Subcutaneous adipose tissue (tissue), 4 donors: ENCODE measurements around the gene HOXC13. TPM values are rescaled to one million over a fixed set of nuclear protein-coding genes. Genes with fewer than 3 reads are reported as not detected.

Source experiments
- total RNA-seq, 4 donors: library from RNA; depleted of rRNA; stranded (reverse); fragments of >200 nt; gene quantifications; one replicate each; pipeline ENCODE4 v1.1.0, GENCODE V29; 2016
- TF ChIP-seq, protein P1 (sequence below): fragments of 450-650 bp; IDR thresholded peaks from one replicate; pipeline ENCODE4 v1.5.1; 2016; ENCODE audit warnings: low read depth, mild to moderate bottlenecking, control low read depth, antibody characterized with exemption, moderate library complexity

HOXC13 gene
- total RNA-seq, 4 donors from 2014 or later = 0.34 to 1.1 TPM; not detected in 2

DNA sequence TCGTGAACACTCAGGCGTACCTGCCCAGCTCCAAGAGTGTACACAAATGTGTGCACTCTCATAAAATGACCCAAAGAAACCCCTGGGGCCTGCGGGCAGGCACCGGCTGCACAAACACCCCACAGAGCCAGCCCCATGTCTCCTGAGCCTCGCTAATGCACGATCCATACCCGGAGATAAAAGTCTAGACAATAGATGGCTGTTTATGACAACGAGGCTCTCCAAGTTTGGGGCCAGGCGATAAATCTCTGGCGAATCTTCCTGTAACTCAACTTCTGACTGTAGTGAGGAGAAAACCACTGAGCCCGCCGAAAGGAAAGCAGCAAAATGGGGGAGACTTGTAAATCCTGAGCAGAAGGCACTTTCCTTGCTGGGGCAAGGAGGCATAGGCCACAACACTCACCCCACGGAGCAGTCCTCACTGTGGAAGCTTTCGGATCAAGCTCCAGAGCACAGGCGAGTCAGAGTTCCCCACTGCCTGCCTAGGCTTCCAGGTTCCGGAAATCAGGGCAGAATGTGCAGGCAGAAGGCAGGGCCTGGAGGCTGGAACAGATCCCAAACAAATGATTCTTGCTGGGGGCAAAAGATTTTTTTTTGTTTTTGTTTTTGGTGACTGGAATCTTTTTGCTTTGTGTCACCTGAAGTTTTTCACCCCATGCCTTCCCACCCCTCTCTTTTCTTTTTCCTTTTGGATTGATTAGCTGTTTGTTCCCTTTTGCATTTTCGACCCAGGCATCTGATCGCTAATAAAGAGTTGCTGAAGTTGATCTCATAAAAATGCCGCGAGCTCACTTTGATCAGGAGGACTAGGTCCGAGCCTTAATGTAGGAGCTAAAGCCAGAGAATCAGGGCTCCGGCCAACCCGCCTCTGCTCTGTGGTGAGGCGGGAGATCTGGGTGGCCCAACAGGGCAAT, 29.8 kb downstream of the HOXC13 start:
- TF ChIP-seq, protein P1, sequence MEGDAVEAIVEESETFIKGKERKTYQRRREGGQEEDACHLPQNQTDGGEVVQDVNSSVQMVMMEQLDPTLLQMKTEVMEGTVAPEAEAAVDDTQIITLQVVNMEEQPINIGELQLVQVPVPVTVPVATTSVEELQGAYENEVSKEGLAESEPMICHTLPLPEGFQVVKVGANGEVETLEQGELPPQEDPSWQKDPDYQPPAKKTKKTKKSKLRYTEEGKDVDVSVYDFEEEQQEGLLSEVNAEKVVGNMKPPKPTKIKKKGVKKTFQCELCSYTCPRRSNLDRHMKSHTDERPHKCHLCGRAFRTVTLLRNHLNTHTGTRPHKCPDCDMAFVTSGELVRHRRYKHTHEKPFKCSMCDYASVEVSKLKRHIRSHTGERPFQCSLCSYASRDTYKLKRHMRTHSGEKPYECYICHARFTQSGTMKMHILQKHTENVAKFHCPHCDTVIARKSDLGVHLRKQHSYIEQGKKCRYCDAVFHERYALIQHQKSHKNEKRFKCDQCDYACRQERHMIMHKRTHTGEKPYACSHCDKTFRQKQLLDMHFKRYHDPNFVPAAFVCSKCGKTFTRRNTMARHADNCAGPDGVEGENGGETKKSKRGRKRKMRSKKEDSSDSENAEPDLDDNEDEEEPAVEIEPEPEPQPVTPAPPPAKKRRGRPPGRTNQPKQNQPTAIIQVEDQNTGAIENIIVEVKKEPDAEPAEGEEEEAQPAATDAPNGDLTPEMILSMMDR = no peak

- TF ChIP-seq, protein P1 = no peak
Measured at GRCh38 chr12:53969588-53970259, 31.1 kb downstream of the HOXC13 start.

- TF ChIP-seq, protein P1 = no peak
Measured at GRCh38 chr12:53970451-53970850, 31.8 kb downstream of the HOXC13 start.

DNA sequence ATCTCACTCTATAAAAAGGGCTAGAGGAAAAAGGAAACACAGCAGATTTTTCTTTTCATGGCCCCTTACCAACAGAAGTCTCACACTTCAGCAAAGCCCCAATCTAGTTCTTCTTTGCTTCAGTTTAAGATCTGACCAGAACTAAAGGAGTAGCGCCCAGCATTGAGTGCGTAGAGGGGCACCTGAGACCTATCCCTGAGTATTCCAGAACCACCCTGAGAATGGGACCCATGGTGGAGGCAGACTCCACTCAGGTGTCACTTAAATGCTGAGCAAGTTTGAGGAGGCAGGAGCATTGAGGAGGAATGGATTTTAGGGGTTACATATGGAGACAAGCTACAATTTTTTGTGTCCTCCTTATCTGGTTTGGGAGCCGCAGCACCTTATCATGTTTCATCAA, 32.5 kb downstream of the HOXC13 start:
- TF ChIP-seq, protein P1 = no peak

DNA sequence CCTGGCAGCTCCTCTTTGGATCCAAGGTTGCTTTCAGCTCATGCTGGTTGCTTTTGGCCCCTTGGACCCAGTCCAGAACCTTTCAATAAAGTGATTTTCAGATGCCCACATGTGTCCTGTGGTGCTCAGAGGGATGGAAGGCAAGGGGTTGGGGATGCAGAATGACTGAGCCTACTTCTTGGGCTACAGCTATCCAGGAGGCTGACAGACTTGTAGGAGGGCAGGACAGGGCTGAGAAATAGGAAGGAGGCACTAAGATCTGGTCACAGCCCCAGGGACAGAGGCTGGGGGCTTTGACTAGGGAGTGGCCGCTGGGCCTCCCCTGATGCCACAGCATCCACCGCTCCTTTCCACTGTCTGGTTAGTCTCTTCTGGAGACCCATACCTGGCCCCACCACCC, 33.1 kb downstream of the HOXC13 start:
- TF ChIP-seq, protein P1 = no peak

DNA sequence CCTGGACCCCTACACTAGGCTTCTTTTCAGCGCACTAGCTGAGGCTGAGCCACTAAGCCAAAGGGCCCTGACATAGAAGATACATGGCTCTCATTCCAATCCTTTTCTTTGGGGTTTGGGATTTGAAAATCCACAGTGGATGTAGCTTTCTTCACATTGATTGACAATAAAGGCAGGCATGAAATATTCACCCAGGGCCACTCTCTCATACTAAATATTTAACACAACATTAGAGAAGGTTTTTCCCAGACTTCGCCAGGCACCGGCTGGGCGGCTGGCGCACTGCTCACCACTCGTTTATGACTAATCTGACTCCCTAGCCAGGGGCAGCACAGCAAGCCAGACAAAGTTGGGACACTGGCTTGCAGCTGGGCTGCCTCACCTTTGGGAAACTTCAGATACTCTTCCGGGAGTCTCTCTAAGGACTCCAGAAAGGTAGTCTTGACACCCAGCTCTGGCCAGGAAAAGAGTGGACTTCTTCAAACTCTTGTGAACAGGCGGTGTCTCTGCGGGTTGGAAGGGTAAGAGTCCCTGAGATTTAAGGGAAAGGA, 33.6 kb downstream of the HOXC13 start:
- TF ChIP-seq, protein P1 = no peak

DNA sequence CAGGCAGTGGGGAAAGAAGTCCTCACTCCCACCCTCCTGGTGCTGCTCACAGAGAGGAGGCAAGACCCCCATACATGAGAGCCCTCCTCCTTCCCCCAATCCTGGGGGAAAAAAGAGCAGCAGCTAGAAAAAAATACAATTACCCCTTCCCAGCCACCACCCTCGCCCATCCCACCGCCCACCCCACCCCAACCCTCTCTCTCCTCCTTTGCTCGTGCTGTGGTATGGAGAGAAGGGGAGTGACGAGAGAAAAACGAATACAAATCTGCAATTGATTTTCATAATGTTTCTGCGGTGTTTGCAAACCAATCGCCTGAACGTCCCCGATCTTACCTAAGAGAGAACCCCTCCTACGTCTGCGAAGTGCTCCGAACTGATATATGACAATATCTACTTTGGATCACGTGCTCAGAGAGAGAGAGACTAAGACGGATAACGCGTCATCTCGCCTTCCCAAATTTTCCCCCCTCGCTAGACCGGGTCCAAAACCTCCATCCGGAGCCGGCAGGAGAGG, 34.1 kb downstream of the HOXC13 start, which contains the start of gene HOXC11:
HOXC11 (plus strand) TSS at position 405 of the 514 bp plus-strand sequence. CDS start 116 bp downstream, outside the sequence.
- TF ChIP-seq, protein P1 = no peak
